SU-DHL-6 (cell line): Measurements from ENCODE around the gene DPPA2.

Experiments
- EZH2phosphoT487 ChIP-seq: fragments of 200-600 bp; sonication (generic), shearing (Covaris generic); conservative IDR thresholded peaks from 2 replicates; pipeline ENCODE4 v1.6.1; 2018; ENCODE audit warnings: mild to moderate bottlenecking, antibody characterized with exemption, low read length, moderate library complexity, mixed read lengths
- TF ChIP-seq, protein P1 (sequence below): fragments of 200-600 bp; sonication (generic); IDR thresholded peaks from one replicate; pipeline ENCODE4 v1.5.1; 2017; ENCODE audit warnings: antibody characterized with exemption, mild to moderate bottlenecking, low read length, moderate library complexity; ENCODE audit not compliant: insufficient read depth, poor library complexity, severe bottlenecking

DNA sequence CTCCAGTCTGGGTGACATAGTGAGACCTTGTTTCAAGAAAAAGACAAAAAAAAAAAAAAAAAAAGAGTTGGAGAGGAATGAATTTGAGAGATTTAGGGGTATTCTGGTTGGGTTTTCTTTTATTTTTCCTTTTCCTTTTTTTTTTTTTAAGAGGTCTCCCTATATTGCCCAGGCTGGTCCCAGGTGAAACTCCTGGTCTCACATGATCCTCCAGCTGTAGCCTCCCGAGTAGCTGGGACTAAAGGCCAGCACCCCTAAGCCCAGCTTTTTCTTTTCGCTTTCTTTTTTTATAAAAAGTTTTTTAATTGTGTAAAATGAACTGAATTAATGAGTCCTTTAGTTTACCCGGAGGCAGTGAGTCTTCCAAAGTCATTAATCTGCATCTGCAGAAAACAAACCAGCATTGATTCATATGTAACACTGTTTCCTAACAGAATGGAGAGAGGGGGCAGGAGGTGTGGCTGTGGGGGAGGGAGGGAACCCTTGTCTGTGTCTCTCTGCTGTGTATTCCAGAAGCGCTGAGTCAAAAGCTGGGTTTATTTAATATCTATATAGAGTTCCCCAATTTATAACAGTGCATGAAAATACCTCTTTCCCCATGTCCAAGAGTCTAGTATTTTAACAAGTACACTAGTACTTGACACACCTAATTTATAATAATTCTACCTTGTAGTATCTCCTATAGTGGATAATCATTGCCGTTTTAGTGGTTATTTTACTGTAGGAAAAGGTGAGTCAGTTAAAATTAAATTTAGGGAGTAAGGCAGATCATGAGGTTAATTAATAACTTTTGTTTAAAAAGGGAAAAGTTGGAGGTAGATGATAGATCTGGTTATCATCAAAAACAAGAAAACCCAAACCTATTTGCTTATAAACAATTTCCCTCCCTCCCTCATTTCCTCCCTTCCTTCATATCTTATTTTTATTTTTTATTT, 23.7 kb upstream of the DPPA2 start:
- TF ChIP-seq, protein P1, sequence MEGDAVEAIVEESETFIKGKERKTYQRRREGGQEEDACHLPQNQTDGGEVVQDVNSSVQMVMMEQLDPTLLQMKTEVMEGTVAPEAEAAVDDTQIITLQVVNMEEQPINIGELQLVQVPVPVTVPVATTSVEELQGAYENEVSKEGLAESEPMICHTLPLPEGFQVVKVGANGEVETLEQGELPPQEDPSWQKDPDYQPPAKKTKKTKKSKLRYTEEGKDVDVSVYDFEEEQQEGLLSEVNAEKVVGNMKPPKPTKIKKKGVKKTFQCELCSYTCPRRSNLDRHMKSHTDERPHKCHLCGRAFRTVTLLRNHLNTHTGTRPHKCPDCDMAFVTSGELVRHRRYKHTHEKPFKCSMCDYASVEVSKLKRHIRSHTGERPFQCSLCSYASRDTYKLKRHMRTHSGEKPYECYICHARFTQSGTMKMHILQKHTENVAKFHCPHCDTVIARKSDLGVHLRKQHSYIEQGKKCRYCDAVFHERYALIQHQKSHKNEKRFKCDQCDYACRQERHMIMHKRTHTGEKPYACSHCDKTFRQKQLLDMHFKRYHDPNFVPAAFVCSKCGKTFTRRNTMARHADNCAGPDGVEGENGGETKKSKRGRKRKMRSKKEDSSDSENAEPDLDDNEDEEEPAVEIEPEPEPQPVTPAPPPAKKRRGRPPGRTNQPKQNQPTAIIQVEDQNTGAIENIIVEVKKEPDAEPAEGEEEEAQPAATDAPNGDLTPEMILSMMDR: no peak
- no peak for TF ChIP-seq EZH2phosphoT487
